Measurements from ENCODE around the gene SYT7.

- TF ChIP-seq CTCF (IDR thresholded peaks at IDR 0.05; ENCODE audit: low read length), result no peak
- no peak for TF ChIP-seq EZH2phosphoT487 (IDR thresholded peaks at IDR 0.05; ENCODE audit: low read length)
- no peak for TF ChIP-seq EZH2 (optimal IDR thresholded peaks at IDR 0.05; ENCODE audit: low read depth, low read length)
These were observed 47.9 kb downstream of the SYT7 start for GRCh38 chr11:61533039-61533375.

All from MM.1S (cell line).